GM12801 (cell line): Measurements from ENCODE around the gene LRRC26.

Experiments used
- CTCF ChIP-seq: IDR thresholded peaks from one replicate; pipeline ENCODE4 v1.5.1; 2011; ENCODE audit warnings: control low read depth; ENCODE audit not compliant: insufficient read length; ENCODE audit errors: extremely low read depth

Gene LRRC26

GRCh38 chr9:137148661-137149060 is 21.2 kb downstream of the LRRC26 start:
- no peak for TF ChIP-seq CTCF

GRCh38 chr9:137148242-137148641 is 21.6 kb downstream of the LRRC26 start:
- no peak for TF ChIP-seq CTCF

- no peak for TF ChIP-seq CTCF
These were observed 22.1 kb downstream of the LRRC26 start for GRCh38 chr9:137147793-137148160.

- no peak for TF ChIP-seq CTCF
These were observed 22.6 kb downstream of the LRRC26 start for GRCh38 chr9:137147091-137147792.

- no peak for TF ChIP-seq CTCF
These were observed 23.3 kb downstream of the LRRC26 start for GRCh38 chr9:137146527-137146918.

- TF ChIP-seq CTCF: no peak
These were observed 23.9 kb downstream of the LRRC26 start for GRCh38 chr9:137145731-137146526.

- TF ChIP-seq CTCF: no peak
These were observed 26.4 kb downstream of the LRRC26 start for GRCh38 chr9:137143459-137143858.
